Glutamatergic neuron (in vitro differentiated cells): ENCODE measurements around the gene C2CD5. TPM values are rescaled to one million over a fixed set of nuclear protein-coding genes. Genes with fewer than 3 reads are reported as not detected.

ENCODE experiments used
- DNase-seq: peaks from one replicate; pipeline ENCODE4 v3.0.0; 2022
- H3K27ac Mint-ChIP-seq: one replicate; pipeline ENCODE4 v1.8.0; 2020; ENCODE audit warnings: mild to moderate bottlenecking, mixed read lengths, inconsistent platforms; ENCODE audit not compliant: unreplicated experiment
- H3K27me3 Mint-ChIP-seq: one replicate; pipeline ENCODE4 v1.8.0; 2020; ENCODE audit warnings: mild to moderate bottlenecking, moderate library complexity, mixed read lengths, inconsistent platforms; ENCODE audit not compliant: unreplicated experiment
- H3K36me3 Mint-ChIP-seq: one replicate; pipeline ENCODE4 v1.8.0; 2020; ENCODE audit warnings: mild to moderate bottlenecking, mixed read lengths, inconsistent platforms; ENCODE audit not compliant: unreplicated experiment
- H3K4me1 Mint-ChIP-seq: one replicate; pipeline ENCODE4 v1.8.0; 2020; ENCODE audit warnings: mild to moderate bottlenecking, low read depth, mixed read lengths, inconsistent platforms; ENCODE audit not compliant: unreplicated experiment
- H3K4me3 Mint-ChIP-seq: one replicate; pipeline ENCODE4 v1.8.0; 2020; ENCODE audit warnings: mild to moderate bottlenecking, mixed read lengths, inconsistent platforms; ENCODE audit not compliant: unreplicated experiment
- H3K9me3 Mint-ChIP-seq: one replicate; pipeline ENCODE4 v1.8.0; 2020; ENCODE audit warnings: mild to moderate bottlenecking, moderate library complexity, mixed read lengths, inconsistent platforms; ENCODE audit not compliant: unreplicated experiment
- CTCF ChIP-seq: fragments of 200-600 bp; sonication (generic); IDR thresholded peaks from one replicate; pipeline ENCODE4 v1.5.0; 2021; ENCODE audit not compliant: partially characterized antibody, unreplicated experiment
- total RNA-seq: library from RNA; stranded (reverse); fragmentation: NEBNext Ultra II Directional; extraction: Animal tissue kit (Norgen Biotek cat#: 25700); gene quantifications from one replicate; pipeline ENCODE4 v1.2.1, GENCODE V29; 2021; ENCODE audit not compliant: unreplicated experiment

C2CD5 gene
- total RNA-seq, 1 donor from 2014 or later: 104 TPM

- TF ChIP-seq CTCF: no peak
- Mint-ChIP-seq H3K36me3 (no peaks in the 10 kb centered on the region), H3K27ac (no peak overlapping the region), H3K4me3 (no peak overlapping the region), H3K4me1 (peaks cover 8% of the 10 kb centered on the region), H3K9me3 (peaks cover 8% of the 10 kb centered on the region), H3K27me3 (no peaks in the 10 kb centered on the region)
- DNase-seq: no peak
Observed at GRCh38 chr12:22476133-22476532, 68.2 kb downstream of the C2CD5 start.

GRCh38 chr12:22474970-22475720, 69.2 kb downstream of the C2CD5 start:
- TF ChIP-seq CTCF: no peak
- no peak overlapping the region for H3K27ac Mint-ChIP-seq
- H3K27me3 Mint-ChIP-seq: no peaks in the 10 kb centered on the region
- H3K36me3 Mint-ChIP-seq: no peaks in the 10 kb centered on the region
- peaks cover 7% of the 10 kb centered on the region for H3K9me3 Mint-ChIP-seq
- no peak for DNase-seq
- peaks cover 5% of the 10 kb centered on the region for H3K4me1 Mint-ChIP-seq
- H3K4me3 Mint-ChIP-seq: no peak overlapping the region

GRCh38 chr12:22473212-22473611, 71.1 kb downstream of the C2CD5 start:
- no peaks in the 10 kb centered on the region for H3K4me1 Mint-ChIP-seq
- TF ChIP-seq CTCF: no peak
- H3K27ac Mint-ChIP-seq: no peak overlapping the region
- no peak for DNase-seq
- no peaks in the 10 kb centered on the region for H3K36me3 Mint-ChIP-seq
- no peaks in the 10 kb centered on the region for H3K27me3 Mint-ChIP-seq
- peaks cover 2% of the 10 kb centered on the region for H3K9me3 Mint-ChIP-seq
- H3K4me3 Mint-ChIP-seq: no peak overlapping the region

GRCh38 chr12:22467190-22467589, 77.2 kb downstream of the C2CD5 start:
- no peak for DNase-seq
- Mint-ChIP-seq H3K27me3 (no peaks in the 10 kb centered on the region), H3K36me3 (no peaks in the 10 kb centered on the region), H3K9me3 (no peaks in the 10 kb centered on the region), H3K4me1 (peaks cover 3% of the 10 kb centered on the region), H3K27ac (no peak overlapping the region), H3K4me3 (no peak overlapping the region)
- TF ChIP-seq CTCF: no peak

GRCh38 chr12:22463306-22463705, 81.0 kb downstream of the C2CD5 start:
- H3K27ac Mint-ChIP-seq: no peak overlapping the region
- no peak for DNase-seq
- H3K4me3 Mint-ChIP-seq: no peak overlapping the region
- peaks cover 22% of the 10 kb centered on the region for H3K4me1 Mint-ChIP-seq
- peaks cover 3% of the 10 kb centered on the region for H3K27me3 Mint-ChIP-seq
- H3K36me3 Mint-ChIP-seq: no peaks in the 10 kb centered on the region
- TF ChIP-seq CTCF: no peak
- peaks cover 4% of the 10 kb centered on the region for H3K9me3 Mint-ChIP-seq
